ENCODE results near the gene HYCC2.

The HYCC2 gene

DNA sequence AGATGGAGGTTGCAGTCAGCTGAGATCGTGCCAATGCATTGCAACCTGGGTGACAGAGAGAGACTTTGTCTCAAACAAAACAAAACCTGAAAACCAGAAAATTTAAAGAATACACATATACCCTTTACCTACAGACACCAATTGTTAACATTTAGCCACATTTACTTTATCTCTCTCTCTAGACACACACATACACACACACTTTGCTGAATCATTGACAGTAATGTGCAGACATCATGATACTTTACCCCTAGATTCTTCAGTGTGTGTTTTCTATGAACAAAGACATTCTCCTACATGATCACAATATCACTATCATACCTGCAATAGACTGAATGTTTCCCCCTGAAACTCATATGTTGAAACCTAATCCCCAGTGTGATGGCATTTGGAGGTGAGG lies 34.3 kb upstream of the HYCC2 start:
- ATAC-seq: no peak
- TF ChIP-seq CSRNP3 (CRISPR knock-in tag; IDR thresholded peaks at IDR 0.05): no peak
- TF ChIP-seq RARB (CRISPR knock-in tag; IDR thresholded peaks at IDR 0.05): no peak
- no peak for TF ChIP-seq TCF4 (CRISPR knock-in tag; IDR thresholded peaks at IDR 0.05; ENCODE audit: borderline replicate concordance)
- TF ChIP-seq, protein P1, sequence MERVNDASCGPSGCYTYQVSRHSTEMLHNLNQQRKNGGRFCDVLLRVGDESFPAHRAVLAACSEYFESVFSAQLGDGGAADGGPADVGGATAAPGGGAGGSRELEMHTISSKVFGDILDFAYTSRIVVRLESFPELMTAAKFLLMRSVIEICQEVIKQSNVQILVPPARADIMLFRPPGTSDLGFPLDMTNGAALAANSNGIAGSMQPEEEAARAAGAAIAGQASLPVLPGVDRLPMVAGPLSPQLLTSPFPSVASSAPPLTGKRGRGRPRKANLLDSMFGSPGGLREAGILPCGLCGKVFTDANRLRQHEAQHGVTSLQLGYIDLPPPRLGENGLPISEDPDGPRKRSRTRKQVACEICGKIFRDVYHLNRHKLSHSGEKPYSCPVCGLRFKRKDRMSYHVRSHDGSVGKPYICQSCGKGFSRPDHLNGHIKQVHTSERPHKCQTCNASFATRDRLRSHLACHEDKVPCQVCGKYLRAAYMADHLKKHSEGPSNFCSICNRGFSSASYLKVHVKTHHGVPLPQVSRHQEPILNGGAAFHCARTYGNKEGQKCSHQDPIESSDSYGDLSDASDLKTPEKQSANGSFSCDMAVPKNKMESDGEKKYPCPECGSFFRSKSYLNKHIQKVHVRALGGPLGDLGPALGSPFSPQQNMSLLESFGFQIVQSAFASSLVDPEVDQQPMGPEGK (CRISPR knock-in tag; IDR thresholded peaks at IDR 0.05; ENCODE audit: borderline replicate concordance): no peak
- TF ChIP-seq, protein P2, sequence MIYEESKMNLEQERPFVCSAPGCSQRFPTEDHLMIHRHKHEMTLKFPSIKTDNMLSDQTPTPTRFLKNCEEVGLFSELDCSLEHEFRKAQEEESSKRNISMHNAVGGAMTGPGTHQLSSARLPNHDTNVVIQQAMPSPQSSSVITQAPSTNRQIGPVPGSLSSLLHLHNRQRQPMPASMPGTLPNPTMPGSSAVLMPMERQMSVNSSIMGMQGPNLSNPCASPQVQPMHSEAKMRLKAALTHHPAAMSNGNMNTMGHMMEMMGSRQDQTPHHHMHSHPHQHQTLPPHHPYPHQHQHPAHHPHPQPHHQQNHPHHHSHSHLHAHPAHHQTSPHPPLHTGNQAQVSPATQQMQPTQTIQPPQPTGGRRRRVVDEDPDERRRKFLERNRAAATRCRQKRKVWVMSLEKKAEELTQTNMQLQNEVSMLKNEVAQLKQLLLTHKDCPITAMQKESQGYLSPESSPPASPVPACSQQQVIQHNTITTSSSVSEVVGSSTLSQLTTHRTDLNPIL (CRISPR knock-in tag; IDR thresholded peaks at IDR 0.05; ENCODE audit: low read depth): no peak
- no peak for TF ChIP-seq BACH2 (CRISPR knock-in tag; IDR thresholded peaks at IDR 0.05; ENCODE audit: borderline replicate concordance)
- TF ChIP-seq OSR1 (CRISPR knock-in tag; IDR thresholded peaks at IDR 0.05): no peak
- no peak for TF ChIP-seq SNAI2 (CRISPR knock-in tag; IDR thresholded peaks at IDR 0.05)
- no peak for TF ChIP-seq ZNF70 (CRISPR knock-in tag; IDR thresholded peaks at IDR 0.05)
- TF ChIP-seq TOX (CRISPR knock-in tag; IDR thresholded peaks at IDR 0.05; ENCODE audit: borderline replicate concordance): no peak
- no peak for TF ChIP-seq GLIS3 (CRISPR knock-in tag; IDR thresholded peaks at IDR 0.05)
- no peak for TF ChIP-seq ZFP30 (CRISPR knock-in tag; IDR thresholded peaks at IDR 0.05)
- no peak for TF ChIP-seq ESRRG (CRISPR knock-in tag; IDR thresholded peaks at IDR 0.05)
- TF ChIP-seq ZNF565 (CRISPR knock-in tag; conservative IDR thresholded peaks at IDR 0.05; ENCODE audit: low read depth): no peak
- no peak for TF ChIP-seq CSDC2 (CRISPR knock-in tag; IDR thresholded peaks at IDR 0.05)
- no peak for TF ChIP-seq POU6F1 (CRISPR knock-in tag; IDR thresholded peaks at IDR 0.05; ENCODE audit: borderline replicate concordance, low read depth)

- TF ChIP-seq POU6F1 (CRISPR knock-in tag; IDR thresholded peaks at IDR 0.05; ENCODE audit: borderline replicate concordance, low read depth) (no peak), PPARA (CRISPR knock-in tag; IDR thresholded peaks at IDR 0.05; ENCODE audit: borderline replicate concordance) (no peak), ARNTL (CRISPR knock-in tag; IDR thresholded peaks at IDR 0.05; ENCODE audit: borderline replicate concordance, low read depth) (no peak), OSR1 (CRISPR knock-in tag; IDR thresholded peaks at IDR 0.05) (no peak), CSDC2 (CRISPR knock-in tag; IDR thresholded peaks at IDR 0.05) (no peak), ZFP3 (CRISPR knock-in tag; IDR thresholded peaks at IDR 0.05) (no peak), ZFP30 (CRISPR knock-in tag; IDR thresholded peaks at IDR 0.05) (no peak), CSRNP3 (CRISPR knock-in tag; IDR thresholded peaks at IDR 0.05) (no peak), ZC3H10 (CRISPR knock-in tag; IDR thresholded peaks at IDR 0.05) (no peak), GLIS3 (CRISPR knock-in tag; IDR thresholded peaks at IDR 0.05) (no peak), ESRRG (CRISPR knock-in tag; IDR thresholded peaks at IDR 0.05) (no peak), ZNF70 (CRISPR knock-in tag; IDR thresholded peaks at IDR 0.05) (no peak), ZNF8 (CRISPR knock-in tag; IDR thresholded peaks at IDR 0.05) (no peak), TCF4 (CRISPR knock-in tag; IDR thresholded peaks at IDR 0.05; ENCODE audit: borderline replicate concordance) (no peak)
- TF ChIP-seq, protein P3, sequence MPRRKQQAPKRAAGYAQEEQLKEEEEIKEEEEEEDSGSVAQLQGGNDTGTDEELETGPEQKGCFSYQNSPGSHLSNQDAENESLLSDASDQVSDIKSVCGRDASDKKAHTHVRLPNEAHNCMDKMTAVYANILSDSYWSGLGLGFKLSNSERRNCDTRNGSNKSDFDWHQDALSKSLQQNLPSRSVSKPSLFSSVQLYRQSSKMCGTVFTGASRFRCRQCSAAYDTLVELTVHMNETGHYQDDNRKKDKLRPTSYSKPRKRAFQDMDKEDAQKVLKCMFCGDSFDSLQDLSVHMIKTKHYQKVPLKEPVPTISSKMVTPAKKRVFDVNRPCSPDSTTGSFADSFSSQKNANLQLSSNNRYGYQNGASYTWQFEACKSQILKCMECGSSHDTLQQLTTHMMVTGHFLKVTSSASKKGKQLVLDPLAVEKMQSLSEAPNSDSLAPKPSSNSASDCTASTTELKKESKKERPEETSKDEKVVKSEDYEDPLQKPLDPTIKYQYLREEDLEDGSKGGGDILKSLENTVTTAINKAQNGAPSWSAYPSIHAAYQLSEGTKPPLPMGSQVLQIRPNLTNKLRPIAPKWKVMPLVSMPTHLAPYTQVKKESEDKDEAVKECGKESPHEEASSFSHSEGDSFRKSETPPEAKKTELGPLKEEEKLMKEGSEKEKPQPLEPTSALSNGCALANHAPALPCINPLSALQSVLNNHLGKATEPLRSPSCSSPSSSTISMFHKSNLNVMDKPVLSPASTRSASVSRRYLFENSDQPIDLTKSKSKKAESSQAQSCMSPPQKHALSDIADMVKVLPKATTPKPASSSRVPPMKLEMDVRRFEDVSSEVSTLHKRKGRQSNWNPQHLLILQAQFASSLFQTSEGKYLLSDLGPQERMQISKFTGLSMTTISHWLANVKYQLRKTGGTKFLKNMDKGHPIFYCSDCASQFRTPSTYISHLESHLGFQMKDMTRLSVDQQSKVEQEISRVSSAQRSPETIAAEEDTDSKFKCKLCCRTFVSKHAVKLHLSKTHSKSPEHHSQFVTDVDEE (CRISPR knock-in tag; IDR thresholded peaks at IDR 0.05): no peak
- TF ChIP-seq, protein P2 (CRISPR knock-in tag; IDR thresholded peaks at IDR 0.05; ENCODE audit: low read depth): no peak
- TF ChIP-seq, protein P1 (CRISPR knock-in tag; IDR thresholded peaks at IDR 0.05; ENCODE audit: borderline replicate concordance): no peak
- ATAC-seq: no peak
Measured at GRCh38 chr2:201100497-201100896, 29.0 kb upstream of the HYCC2 start.
